ENCODE results near the gene PPP3CB.
"Not testable (repeated sequence)": the region's sequence is repeated elsewhere in the genome, so short reads cannot be mapped to it uniquely, and the experiment has no call there.

Gene PPP3CB

DNA sequence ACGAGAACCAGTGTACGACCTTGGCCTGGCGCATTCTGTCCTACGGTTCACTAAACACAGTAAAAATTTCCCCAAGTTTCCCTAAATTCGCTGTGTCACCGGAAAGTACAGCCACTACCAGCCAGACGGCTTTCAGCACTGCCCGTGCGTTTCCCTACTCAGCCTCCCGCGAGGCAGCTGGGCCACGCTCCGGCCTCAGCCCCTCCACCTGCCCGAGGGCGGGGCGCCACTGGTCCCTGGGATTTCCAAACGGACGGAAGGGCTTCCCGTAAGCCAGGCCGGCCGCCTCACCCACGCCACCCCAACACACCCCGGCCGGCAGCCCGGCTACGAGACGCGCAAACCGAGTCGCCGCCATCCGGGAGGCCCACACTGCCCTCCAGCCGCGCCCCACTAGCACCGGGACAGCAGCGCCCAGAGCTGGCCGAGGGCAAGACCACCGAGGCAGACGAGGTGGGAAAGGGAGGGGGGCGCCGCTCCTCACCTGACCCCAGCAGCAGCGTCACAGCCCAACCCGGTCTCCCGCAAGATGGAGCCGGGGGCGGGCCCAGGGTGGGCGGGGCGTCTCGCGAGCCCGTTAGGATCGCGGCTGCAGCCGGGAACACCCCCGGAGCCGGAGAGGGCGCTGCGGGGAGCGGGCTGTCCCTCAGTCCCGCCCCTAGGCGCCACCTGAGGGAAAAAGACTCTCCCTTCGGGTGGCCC, 82.1 kb downstream of the PPP3CB start, which contains the start of gene ANXA7:
Gene ANXA7, minus strand, starts transcription at position 531 of the 702 bp plus-strand sequence. CDS start 13,202 bp downstream, outside the sequence.
- peak; percentile 83 for DNase-seq

DNA sequence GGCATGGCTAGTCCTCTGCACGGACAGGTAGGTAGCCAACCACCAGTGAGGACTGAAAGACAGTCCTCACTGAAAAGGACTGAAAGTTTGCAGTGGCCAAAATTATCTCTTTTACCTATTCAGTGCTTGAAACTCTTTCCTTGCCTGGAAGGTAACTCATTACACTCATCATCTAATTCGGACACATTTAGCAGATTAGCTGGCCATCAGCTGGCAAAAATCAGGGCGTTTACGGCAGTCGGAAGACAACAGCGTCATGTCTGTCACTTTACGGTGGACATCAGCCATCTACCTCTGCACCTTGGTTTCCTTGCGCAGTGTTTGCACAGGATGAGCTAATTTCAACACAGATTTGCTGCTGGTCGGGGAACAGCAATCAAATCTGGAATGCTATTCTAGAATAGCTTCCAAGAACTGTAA, 82.7 kb downstream of the PPP3CB start:
- no peak for DNase-seq

DNA sequence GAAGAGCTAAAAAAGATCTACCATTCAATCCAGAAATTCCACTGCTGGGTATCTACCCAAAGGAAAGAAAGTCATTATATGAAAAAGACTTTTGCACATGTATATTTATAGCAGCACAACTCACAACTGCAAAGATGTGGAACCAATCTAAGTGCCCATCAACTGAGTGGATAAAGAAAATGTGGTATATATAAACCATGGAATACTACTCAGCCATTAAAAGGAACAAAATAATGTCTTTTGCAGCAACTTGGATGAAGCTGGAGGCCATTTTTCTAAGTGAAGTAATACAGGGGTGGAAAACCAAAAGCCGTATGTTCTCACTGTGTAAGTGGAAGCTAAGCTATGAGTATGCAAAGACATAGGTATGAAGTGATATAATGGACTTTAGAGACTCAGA, 84.9 kb downstream of the PPP3CB start:
- no peak for DNase-seq

- no peak for DNase-seq
Measured at GRCh38 chr10:73408978-73409521, 86.8 kb downstream of the PPP3CB start.

DNA sequence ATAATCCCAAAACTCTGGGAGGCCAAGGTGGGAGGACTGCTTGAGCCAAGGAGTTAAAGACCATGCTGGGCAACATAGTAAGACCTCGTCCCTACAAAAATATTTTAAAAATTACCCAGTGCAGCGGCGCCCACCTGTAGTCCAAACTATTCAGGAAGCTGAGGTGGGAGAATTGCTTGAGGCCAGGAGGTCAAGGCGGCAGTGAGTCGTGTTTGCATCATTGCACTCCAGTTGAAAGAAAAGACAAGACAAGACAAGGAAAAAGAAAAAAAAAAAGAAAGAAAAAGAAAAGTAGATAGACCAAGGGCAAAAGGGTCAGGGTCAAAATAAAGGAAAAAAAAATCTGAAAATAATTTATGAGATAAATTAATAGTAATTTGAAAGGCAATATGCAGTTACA, 87.8 kb downstream of the PPP3CB start:
- no peak for DNase-seq

GRCh38 chr10:73407495-73407894, 88.3 kb downstream of the PPP3CB start:
- DNase-seq: no peak

GRCh38 chr10:73406846-73407245, 89.0 kb downstream of the PPP3CB start:
- DNase-seq: no peak

GRCh38 chr10:73405556-73405955, 90.3 kb downstream of the PPP3CB start:
- no peak for DNase-seq

- no peak for DNase-seq
Measured at GRCh38 chr10:73404690-73405089, 91.1 kb downstream of the PPP3CB start.

DNA sequence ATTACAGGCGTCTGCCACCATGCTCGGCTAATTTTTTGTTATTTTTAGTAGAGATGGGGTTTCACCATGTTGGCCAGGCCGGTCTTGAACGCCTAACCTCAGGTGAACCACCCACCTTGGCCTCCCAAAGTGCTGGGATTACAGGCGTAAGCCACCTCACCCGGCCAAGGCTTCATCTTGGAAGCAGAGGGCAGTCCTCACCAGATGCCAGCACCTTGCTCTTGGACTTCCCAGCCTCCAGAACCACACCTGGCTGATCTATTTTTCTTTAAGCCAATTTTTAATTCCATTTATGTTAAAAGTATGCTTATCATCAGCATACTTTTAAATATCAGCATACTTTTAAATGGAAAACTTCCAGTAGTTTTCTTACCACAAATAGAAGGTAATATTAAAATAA, 94.2 kb downstream of the PPP3CB start:
- DNase-seq: no peak

DNA sequence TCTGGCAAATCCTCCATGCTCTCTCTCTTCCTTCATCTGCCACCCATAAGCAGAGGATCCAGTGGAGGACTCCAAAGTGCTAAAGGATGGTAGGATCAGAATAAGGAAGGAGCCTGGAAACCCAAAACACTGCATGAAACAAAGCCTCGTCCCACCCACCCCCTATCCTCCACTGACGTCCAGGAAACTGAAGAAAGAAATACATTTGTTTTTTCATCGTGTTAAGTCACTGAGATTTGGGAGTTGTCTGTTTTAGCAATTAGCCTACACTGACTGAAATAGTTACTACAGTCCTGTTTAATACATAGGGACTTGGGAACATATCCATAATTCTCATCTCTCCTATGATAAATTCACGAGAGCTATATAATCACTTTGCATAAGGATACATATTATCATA, 96.8 kb downstream of the PPP3CB start:
- DNase-seq: no peak

- no peak for DNase-seq
Measured at GRCh38 chr10:73398024-73398423, 97.8 kb downstream of the PPP3CB start.

DNA sequence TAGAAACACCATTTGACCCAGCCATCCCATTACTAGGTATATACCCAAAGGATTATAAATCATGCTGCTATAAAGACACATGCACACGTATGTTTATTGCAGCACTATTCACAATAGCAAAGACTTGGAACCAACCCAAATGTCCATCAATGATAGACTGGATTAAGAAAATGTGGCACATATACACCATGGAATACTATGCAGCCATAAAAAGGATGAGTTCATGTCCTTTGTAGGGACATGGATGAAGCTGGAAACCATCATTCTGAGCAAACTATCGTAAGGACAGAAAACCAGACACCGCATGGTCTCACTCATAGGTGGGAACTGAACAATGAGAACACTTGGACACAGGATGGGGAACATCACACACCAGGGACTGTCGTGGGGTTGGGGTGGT, 101.5 kb downstream of the PPP3CB start:
- not testable (repeated sequence) for DNase-seq

DNA sequence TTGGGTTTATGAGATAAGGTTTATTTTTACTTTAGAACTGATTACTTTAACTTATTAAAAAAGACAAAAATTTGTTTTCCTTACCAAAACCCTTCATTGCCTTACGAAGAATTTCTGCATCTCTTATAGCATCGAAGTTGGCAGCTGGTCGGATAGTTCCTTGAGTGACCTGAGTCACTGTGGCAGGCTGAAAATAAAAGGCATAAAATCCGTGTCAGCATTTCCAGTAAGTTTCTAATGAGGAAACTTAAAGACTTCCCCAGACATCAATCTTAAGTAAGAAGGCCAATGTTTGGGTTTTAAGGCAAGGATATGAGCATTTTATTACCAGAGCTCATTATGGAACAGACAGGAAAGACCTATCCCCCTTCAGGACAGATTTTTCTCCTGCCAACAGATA, 107.6 kb downstream of the PPP3CB start:
- no peak for DNase-seq

DNA sequence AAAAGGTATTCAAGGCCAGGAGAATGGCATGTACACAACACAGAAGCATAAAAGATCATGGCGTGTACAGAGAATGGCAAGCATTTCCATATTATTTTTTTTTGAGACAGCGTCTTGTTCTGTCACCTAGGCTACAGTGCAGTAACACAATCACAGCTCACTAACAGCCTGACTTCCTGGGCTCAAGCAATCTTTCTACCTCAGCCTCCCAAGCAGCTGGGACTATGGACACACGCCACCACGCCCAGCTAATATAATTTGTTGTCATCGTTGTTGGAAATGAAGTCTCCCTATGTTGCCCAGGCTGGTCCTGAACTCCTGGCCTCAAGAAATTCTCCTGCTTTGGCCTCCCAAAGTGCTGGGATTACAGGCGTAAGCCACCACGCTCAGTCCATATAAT, 109.2 kb downstream of the PPP3CB start:
- DNase-seq: no peak

All from KG1 (cell line).